Anterior cingulate cortex (tissue), 58 donors: Measurements from ENCODE around the gene EFCAB9.

Experiments used
- DNase-seq, 58 donors: peaks; one replicate each; lab custom pipeline; 2025; lab: John Stamatoyannopoulos, UW

Gene EFCAB9

DNA sequence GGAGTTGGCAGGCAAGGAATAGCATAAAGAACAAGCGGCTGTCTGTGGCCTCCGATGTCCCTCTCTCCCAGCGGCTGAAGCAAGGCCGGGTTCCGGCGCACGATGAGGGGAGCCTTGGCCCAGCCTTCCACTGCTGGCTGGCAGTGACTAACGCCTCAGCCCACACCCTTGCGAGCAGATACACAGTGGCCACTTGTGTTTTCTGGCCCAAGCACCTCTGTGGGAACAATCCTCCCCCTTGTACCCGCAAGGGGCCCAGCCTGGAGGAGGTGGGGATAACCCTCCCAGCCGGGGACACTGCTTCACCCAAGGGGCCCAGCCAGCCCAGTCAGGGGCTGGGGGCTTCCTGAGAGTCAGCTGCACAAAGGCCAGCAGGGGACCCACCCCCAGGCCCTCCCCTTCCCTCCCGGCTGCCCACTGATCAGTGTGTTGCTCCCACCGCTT is 29.2 kb upstream of the EFCAB9 start:
- peak in 42 of 58 donors; percentile 10 to 77 (median 46) for DNase-seq

DNA sequence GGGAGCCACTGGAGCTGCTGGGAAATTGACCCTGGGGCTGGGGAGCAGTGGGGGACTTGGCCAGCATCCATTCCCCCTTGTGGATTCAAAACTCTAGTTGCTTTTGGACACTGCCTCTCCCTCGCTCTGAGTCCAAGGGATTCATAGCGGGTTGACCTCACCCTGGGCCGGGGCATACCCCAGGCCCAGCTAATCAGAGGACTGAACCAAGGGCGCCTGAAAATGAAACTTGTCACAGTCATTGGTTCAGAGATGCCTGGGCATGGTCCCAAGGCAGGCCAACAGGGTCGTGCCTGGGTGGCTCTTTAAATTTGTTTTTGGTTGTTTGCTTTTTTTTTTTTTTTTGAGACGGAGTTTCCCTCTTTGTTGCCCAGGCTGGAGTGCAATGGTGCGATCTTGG is 28.5 kb upstream of the EFCAB9 start:
- no peak for DNase-seq

DNA sequence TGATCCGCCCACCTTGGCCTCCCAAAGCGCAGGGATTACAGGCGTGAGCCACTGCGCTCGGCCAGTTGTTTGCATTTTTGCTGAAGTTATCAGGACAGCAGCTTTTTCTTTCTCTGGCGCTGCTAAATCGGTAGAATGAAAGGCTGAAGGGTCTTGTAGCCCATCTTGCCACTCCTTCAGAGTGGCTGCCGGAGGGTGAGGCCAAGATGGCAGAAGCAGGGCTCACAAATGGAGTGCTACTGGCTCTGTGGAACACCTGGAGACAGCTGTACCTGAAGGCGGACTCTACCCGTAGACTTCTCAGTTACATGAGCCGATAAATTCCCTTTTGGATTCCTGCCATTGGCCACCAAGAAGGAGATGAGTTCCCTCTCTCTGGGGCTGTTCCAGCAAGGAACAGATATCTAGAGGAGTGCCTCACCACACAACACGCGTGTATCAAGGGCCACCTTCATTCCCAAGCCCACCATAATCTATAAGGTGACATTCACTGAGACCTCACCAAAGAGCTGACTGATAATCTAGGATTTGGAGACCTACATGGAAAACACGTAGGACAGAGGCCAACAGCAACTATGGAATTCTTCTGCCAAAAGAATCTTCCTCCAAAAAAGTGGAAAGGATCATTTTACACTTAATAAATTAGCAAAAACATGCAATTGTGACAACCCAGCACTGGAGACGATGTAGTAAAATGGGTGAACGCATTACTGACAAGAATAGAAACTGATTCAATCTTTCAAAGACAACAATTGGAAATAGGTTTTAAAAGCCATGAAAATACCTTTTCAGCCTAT is 27.7 kb upstream of the EFCAB9 start:
- no peak for DNase-seq

GRCh38 chr5:172167895-172168294 is 26.1 kb upstream of the EFCAB9 start:
- no peak for DNase-seq

- DNase-seq: no peak
These were observed 25.7 kb upstream of the EFCAB9 start for GRCh38 chr5:172168311-172168710.

- no peak for DNase-seq
These were observed 24.8 kb upstream of the EFCAB9 start for GRCh38 chr5:172169216-172169615.

- no peak for DNase-seq
These were observed 23.7 kb upstream of the EFCAB9 start for GRCh38 chr5:172170251-172170701.

- DNase-seq: no peak
These were observed 22.9 kb upstream of the EFCAB9 start for GRCh38 chr5:172171118-172171517.

DNA sequence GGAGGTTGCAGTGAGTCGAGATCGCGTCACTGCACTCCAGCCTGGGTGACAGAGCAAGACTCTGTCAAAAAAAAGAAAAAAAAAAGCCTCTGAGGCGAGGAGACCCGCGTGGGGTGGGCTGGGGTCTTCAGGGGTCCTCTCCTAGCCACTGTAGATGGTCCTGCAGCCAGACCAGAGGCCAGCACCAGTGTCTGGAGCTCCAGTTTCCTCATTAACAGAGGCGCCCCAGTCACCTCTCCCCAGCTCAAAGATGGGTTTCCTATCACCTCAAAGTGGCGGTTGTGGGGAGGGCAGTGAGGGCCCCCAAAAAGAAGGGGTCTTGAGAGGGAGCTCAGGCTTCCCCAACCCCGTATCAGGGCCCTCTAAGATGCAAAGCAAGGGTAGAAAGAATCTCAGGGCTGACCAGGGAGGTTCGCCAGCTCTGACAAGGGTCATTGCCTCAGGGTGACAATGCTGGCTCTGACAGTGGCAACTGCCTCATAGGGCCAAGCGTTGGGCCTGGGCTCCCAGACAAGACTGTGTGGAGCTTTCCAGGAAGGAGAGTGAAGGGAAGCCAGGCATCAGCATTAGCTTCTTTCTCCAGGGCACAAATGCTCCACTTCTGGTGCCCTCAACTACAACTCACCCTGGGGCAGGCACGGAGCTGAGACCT is 20.9 kb upstream of the EFCAB9 start:
- DNase-seq: peak in 39 of 58 donors; percentile 15 to 71 (median 47)

DNA sequence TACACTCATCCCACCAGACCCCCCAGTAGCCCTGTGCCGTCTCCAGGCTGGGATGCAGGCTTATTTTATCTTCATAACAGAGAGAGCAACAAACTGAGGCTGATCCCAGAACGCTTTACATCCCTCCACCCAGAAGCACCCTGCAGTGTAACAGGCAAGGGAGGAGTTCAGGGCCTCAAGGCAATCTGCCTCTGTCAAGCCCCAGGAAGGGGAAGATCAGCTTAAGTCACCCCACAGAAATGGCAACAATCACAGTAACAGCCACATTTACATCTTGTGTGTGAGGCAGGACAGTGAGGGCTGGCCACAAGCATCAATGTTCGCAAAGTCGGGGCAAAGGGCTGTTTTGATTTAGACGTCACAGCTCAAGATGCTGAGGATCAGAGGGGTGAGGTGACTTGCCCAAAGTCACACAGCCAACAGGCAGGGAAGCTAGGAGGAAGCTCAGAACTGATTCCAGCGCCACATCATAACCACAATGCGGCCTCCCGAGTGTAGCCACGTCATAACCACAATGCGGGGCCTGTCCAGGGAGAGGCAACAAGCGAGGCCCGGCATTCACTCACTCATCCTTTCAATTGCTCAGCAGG is 20.3 kb upstream of the EFCAB9 start:
- no peak for DNase-seq

- DNase-seq: peak in 8 of 58 donors; percentile 8 to 39 (median 21)
These were observed 18.7 kb upstream of the EFCAB9 start for GRCh38 chr5:172175263-172175719.

- no peak for DNase-seq
These were observed 16.8 kb upstream of the EFCAB9 start for GRCh38 chr5:172177176-172177575.

DNA sequence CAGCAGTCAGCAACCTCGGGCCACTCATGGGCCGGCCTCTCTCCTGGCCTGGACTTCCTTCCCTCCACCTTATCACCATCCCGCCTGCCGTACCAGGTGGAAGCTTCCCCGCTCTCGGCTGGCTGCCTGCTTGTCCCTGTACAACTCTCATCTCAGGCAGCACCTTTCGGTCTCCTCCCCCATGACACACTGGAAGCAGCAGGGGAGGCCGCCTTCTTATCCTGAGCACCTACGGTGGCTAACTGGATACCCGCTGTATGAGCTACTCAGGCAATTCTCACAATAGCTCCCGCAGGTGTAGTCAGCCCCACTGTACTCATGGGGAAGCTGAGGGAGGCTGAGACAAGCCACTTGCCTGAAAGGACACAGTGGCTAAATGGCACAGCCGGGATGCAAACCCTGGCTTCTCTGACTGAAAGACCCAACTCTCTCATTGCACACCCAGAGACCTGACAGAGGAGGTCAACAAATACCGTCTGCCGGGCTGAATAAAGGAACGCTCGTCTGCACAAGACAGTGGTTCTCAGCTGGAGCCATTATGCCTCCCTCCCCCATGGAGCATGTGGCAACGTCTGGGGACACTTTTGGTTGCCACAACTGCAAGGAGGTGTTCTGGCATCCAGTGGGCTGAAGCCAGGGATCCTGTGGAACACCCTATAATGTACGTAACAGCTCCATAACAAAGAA is 15.5 kb upstream of the EFCAB9 start:
- no peak for DNase-seq

DNA sequence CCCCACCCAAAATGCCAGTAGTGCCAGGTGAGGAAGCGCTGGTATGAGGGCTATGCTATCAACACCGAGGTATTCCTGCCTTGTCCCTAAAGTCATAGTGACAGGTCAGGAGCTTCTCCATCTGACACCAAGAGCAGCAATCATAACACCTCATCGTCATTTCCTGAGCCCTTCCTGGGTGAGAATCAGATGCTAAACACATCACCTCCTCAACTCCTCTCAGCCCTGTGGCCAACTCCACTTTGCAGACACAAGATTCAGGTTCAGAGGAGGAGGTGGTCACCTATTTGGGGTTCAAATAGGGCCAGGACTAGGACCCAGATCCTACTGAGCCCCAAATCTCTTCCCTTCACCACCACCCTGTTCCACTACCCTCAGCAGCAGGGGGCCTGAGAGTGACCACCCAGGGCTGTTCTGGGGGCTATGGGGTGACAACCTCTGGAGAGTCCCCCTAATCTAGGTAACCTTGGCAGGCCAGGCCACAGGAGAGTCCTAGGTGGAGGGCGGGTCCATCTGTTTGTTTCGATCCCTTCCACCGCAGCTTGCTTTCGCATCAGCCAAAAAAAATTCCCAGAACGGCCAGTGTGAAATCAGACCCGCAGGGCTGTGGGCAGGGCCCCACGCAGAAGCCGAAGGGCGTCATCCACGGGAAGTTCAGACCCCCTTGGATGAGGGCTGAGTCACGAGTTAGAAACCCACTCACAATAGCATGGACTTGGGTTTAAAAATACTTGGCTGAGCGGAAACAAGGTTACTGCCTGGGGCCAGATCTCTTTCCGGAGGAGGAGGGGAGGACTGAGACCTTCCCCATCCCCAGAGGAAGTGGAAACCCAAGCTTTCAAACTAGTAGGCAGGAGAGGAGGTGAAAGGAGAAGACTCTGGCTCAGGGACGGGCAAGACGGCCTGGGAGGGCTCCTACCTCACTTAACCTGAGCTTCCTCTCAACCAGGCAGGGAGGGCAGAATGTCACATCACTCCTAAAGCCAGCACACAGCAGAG is 14.7 kb upstream of the EFCAB9 start:
- peak in 2 of 58 donors; percentile 7 to 35 for DNase-seq

GRCh38 chr5:172180936-172181335 is 13.0 kb upstream of the EFCAB9 start:
- peak in 1 of 58 donors; percentile 41 for DNase-seq

- no peak for DNase-seq
These were observed 11.7 kb upstream of the EFCAB9 start for GRCh38 chr5:172182291-172182690.

DNA sequence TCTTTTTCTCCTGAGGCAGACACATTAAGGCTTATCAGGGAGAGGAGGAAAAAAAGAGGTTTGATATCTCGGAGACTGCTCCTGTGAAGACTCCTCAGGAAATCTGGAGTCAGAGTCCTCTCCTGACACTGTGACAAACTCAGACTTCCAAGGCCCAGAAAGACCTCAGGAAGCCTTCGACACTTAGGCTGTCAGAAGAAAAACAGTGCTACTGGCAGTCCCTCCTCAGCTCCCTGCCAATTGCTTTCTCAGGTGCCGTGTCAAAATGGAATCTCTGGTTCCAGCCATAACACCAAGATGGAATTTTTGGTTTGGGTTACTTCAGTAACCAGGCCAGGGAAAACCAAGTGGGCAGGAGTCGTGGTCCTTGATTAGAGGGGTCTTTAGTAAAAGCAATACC is 10.1 kb upstream of the EFCAB9 start:
- no peak for DNase-seq

DNA sequence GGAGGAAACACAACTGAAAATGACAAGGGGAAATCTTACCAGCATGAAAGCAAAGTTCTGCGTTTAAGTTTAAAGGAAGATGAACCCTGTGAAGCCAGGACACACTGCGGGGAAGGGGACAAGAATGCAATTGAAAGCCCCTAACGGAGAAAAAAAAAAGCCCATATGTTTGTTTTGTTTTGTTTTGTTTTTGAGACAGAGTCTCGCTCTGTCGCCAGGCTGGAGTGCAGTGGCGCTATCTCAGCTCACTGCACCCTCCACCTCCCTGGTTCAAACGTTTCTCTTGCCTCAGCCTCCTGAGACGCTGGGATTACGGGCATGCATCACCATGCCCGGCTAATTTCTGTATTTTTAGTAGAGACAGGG is 8.9 kb upstream of the EFCAB9 start:
- no peak for DNase-seq

DNA sequence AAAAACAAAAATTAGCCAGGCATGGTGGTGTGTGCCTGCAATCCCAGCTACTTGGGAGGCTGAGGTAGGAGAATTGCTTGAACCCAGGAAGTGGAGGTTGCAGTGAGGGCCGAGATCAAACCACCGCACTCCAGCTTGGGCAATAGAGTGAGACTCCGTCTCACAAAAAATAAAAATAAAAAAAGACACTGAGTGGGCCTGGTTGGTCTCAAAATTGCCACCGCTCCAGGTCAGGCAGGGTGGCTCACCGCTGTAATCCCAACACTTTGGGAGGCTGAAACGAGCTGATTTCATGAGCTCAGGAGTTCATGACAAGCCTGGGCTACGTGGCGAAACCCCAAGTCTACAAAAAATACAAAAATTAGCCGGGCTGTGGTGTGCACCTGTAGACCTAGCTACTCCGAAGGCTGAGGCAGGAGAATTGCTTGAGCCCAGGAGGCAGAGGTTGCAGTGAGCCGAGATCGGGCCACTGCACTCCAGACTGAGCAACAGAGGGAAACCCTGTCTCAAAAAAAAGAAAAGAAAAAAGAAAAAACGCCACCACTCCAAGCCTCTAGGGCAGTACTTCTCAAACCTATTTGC is 7.8 kb upstream of the EFCAB9 start:
- no peak for DNase-seq
